NCI-H526 treated with DMSO at 0.1 percent for 48 hours (cell line): ENCODE measurements around the gene CNTLN.
"Not testable (repeated sequence)": the region's sequence is repeated elsewhere in the genome, so short reads cannot be mapped to it uniquely, and the experiment has no call there.

Experiments
- DNase-seq: peaks from one replicate; lab custom pipeline; 2025; lab: John Stamatoyannopoulos, UW

CNTLN gene

DNA sequence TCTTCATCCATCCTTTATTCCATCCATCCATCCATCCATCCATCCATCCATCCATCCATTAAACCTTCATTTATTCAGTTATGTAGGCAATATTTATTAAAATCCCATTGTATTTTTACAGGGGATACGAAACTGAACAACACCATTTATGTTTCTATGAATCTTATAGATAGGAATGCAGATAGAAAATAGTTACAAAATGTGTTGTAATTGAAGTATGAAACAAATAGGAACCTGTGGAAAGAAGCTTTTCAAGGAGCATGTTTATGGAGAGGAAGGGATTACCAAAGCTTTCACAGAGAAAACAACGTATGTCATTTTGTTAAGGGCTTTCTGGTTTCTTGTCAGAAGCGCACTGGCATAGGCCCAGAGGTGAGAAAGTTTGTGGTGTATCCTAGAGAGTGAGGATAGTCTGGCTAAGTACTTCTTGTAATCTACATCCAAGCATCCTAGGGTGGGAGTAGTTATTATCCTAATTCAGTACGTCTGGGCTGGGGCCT, 184.0 kb downstream of the CNTLN start:
- no peak for DNase-seq

DNA sequence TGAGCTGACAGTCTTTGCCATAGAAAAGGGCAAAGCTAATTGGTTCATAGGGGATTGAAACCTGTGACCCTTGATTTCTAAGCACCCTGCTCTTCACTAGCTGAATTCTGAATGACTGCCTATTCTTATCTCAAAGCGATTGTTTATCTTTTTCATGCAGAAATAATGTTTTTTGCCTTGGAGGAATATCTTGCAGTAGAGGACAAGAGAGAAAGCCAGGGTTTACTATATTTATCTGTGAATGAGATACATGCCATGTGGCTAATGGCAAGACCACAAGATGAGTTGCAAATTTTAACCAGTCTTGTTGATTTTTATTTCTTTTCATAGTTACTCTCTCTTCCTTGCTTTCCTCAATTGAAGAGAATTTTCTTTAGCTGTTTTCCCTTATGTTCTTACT, 185.0 kb downstream of the CNTLN start:
- DNase-seq: no peak

DNA sequence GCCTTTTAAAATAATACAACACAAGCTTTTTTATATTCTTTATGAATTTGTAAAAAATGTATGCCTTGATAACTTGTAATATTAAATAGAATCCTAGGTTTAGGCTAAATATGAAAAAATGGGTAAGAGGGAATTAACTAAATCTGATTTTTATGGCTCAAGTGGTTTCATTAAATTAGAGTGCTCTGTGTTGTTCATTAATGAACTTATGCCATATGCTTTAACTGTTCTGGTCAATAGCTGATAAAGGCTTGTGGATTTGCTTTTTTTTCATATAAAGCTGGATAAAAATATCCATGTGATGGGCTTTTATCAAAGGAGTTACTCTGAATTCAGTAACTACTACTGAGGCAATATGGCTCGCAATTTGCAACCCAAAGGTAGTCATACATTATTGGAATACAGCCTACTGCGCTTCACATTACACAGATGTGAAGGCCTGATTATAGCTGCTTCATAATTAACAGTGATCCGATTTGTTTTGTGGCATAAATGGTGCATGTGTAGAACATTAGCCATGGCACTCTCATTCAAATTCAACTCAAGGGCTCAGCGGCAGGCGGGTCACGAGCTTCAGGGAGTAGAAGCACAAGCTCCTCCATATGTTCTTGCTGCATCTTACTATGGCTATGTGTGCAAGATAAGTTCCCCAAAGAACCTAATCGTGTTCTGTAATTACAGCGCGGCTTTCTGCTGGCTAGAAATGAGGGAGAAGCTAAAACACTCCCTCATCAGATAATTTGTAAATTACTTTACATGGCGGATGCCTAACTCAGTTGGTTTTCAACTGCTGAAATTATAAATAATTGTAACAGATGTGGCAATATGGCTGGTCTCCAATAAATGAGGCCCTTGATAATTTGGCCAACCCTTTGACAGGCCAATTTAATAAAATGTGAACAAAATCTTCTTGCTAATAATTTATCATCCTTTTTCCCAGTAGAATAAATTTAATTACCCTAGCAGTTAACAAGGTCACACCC, 188.3 kb downstream of the CNTLN start:
- no peak for DNase-seq

DNA sequence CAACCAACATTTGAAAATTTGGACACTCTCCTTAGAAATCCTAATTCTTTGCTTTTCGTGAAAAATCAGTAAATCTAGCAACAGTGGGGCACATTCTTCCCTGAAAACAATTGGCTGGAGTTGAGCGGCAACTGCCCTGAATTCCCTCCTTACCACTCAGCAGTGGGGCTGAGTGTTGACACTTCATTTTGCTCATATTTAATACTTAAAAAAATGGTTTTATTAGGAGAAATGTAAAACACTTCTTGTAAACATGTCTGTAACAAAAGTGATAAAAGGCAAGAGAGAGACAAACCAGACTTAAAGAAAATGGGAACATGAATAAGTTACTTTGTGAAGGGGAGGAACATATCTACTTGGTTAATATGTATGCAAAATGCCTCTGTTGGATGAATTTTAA, 193.5 kb downstream of the CNTLN start:
- no peak for DNase-seq

DNA sequence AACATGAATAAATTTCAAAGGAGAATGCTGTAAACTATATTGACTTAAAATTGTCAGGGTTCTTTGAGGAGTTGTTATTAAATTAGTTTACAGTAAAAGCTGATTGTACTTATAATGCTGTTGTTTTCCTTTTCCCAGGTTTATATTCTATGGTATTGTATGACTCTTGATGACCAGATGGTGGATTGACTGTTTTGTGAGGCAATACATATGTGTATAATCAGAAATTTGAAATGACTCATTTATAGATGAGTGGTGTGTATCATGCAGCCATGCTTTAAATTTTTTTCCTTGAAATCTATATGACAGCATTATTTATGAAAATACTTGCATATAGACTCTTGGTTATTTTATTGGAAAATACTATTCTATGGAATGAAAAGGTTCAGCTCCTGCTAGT, 195.3 kb downstream of the CNTLN start:
- DNase-seq: no peak

DNA sequence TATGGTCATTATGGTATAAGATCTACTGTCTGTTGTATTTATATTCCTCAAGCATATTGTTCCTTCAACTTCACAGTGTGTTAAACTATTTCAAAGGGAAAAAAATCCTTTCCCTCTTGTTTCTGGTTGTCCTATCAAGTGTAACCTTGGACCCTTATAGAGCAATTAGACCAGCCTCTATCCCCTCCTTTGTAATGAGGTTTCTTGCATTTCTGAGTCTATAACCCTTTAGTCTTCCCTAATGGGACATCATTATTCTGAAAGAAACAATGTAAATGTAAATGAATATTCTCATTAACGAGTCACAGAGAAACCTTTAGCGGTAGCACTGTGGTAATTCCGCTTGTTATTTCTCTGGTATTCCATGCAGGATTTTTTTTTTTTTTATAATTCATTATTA, 197.3 kb downstream of the CNTLN start:
- DNase-seq: no peak

DNA sequence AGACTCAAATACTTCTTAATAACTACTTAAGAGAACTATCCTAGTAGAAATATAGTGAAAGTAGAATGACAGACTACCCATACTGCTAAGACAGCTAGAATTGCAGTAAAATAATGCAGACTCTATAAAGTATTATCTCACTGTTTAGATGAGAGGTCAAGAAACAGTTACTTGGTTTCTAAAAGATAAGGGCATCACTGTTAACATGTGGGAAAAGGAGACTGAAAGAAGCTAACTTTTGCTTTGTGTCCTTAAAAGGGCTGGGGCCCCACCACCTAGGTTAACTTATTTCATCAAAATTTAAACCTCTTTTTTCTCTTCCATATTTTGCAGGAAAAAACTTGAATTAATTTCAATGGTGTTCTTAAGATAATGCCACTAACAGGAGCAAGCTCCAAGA, 204.3 kb downstream of the CNTLN start:
- DNase-seq: no peak

DNA sequence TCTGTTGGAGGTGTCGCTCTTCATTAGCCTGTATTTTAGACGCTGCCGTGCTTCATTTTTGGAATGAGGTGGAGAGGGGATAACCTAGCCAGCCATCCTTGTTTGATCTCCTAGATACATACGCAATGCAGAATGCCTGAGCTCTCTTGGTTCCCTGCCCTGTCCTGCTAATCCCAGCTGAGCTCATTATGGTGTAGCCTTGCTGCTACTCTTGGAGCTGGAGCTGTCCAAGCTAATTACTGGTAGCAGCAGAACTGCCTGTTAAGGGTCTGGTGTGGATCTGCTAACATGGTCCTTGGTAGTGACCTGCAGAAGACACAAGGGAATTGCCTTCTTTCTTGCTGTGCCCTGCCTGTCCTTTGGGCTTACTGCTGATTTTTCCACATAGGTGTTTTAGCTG, 207.9 kb downstream of the CNTLN start:
- DNase-seq: no peak

DNA sequence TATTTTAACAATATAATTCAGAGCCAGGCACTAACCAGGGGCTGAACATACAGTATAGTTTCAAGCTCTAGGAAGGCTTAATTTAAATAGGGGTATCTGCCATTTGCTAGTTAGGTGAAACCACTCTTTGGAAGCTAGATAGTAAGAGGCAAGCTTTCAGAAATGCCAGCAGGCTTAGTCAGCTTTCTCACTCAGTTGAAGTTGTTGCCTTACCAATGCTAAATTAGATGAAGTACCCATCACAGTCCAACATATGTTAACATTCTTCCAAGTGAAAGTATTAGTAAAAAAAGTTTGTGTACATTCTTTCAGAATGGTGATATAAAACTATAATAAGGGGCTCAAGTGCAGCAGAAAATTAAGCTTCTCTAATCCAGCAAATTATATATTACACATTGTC, 215.0 kb downstream of the CNTLN start:
- DNase-seq: no peak

DNA sequence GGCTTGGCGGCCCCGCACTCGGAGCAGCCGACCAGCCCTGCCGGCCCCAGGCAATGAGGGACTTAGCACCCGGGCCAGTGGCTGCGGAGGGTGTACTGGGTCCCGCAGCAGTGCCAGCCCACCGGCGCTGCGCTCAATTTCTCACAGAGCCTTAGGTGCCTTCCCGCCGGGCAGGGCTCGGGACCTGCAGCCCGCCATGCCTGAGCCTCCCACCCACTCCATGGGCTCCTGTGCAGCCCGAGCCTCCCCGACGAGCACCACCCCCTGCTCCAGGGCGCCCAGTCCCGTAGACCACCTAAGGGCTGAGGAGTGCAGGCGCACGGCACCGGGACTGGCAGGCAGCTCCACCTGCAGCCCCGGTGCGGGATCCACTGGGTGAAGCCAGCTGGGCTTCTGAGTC, 219.2 kb downstream of the CNTLN start:
- DNase-seq: not testable (repeated sequence)

DNA sequence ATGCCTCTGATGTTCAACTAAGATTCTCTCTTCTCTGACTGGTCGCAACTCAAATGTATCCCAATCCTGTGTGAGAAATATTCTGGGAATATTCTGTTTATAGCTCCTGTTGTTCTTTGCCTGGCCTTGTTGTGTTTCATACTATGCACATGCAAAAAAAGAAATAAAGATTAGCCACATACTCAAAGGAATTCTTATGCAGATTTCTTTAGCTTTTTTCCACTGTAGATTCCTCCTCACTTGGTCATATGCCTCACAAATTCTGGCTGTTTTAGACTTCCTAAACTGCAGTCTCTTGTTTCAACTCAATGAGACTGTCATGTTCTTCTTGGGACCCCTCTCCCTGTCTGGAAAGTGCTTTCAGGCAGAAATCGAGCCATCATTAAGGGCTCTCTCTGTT, 226.5 kb downstream of the CNTLN start:
- no peak for DNase-seq

DNA sequence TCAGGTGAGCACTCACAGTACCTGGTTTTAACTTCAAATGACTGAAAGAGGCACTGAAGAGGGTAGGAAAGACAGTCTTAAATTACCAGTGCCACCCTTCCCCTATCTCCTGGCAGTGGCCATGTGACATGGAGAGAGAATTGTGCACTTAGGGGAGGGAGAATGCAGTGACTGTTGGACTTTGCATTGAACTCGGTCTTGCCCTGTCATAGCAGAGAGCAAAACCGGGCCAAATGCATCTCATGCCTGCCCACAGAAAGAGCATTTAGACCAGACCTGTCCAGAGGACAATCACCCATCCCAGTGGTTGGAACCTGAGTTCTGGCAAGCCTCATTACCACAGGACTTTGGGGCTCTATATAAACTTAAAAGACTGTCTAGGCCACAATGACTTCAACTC, 232.2 kb downstream of the CNTLN start:
- no peak for DNase-seq

DNA sequence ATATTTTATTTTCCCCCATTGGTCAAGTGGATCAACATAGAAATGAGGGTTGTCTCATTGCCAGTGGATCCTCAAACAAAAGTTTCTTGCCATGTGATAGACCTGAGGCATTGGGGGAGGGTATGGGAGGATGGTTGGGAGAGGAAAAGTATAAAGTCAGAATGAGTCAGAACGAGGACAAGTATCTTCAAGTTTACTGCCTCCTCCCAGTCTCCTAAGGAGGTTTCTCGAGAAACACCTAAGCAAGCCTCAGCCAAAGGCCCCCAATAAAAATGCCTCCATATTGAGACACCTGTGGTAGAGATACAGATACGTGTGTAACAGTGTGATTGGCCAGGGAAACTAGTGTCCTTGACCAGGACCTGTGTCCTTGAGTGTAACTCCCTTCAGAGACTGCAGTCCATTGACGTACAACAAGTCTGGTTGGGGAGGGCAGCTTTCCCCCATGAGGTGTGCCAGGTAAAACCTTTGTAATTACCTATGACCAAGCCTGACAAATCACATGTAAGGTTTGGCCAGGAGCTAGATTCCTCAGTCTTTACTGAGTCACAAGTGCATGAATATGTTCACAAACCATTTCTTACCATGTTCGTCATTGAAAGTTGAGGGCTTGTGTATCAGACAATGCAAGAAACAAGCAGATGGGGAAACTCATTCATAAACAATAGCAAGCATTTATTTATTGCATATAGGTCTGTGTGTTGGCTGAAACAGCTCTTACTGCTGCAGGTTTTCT, 245.5 kb downstream of the CNTLN start:
- DNase-seq: no peak

DNA sequence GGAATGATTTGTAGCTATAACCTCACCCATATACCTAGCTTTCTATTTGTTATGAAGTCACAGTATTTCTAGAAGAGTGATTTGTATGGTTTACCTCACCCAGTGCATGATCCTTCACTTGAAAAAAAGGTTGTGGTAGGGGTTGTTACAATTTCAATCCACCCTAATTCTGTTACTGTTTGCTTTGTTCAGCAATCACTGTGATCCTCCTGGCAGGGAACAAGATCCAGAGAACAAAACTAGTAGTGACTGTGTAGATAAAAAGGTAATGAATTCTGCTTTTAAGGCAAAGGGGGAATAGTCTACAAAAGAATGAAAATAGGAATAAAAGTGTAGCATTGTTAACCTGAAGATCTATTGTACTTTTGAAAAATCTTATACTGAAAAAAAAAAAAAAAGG, 252.7 kb downstream of the CNTLN start:
- no peak for DNase-seq

DNA sequence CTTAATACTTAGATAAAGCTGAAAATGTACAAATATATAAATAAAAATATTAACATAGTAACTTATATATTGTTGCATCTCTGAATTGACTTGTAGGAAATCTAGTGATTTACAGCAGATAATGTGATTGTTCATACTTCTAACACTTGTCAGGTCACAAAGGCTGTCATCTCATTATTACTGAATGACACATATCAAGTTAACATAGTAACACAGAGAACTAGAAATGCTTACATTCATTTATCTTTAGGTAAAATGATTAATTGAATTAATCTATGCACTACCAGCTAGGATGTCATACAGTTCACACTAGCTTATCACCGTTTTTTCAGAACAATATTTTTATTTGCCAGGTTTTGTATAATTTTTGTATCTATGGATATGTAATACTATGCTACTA, 254.2 kb downstream of the CNTLN start:
- DNase-seq: no peak

DNA sequence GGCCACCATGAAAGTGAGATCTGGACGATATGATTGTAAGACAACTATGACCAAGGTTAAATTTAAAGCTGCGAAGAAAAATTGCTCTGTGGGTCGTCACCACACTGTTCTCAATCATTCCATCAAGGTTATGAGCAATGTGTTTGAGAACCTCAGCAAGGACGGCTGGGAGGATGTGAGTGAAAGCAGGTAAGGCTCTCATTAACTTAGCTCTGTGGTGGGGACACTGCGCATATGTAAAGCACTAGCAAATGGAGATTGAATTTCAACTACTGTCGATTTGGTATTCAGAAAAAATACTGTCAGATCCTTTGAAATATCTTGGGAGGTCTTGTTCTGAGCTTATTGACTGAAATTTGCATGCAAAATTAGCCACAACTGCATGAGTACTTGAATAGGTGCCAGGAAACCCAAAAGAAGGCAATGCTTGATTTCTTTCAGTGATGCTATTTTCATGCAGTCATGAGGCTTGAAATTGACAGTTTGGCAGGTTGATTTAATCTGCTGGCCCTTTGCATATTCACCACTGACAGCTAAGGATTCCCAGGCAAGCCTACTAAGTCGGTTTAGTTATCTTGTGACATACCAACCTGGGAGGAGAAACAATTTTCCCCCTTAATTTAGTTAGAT, 260.2 kb downstream of the CNTLN start:
- peak; percentile 96 for DNase-seq

DNA sequence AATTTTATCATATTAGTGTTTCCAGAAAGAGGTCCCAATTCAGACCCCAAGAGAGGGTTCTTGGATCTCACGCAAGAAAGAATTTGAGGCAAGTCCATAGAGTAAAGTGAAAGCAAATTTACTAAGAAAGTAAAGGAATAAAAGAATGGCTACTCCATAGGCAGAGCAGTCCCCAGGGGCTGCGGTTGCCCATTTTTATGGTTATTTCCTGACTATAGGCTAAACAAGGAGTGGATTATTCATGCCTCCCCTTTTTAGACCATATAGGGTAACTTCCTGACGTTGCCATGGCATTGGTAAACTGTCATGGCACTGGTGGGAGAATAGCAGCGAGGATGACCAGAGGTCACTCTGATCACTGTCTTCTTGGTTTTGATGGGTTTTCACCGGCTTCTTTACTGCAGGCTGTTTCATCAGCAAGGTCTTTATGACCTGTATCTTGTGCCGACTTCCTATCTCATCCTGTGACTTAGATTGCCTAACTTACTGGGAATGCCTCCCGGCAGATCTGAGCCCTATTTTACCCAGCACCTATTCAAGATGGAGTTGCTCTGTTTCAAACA, 262.4 kb downstream of the CNTLN start:
- not testable (repeated sequence) for DNase-seq

DNA sequence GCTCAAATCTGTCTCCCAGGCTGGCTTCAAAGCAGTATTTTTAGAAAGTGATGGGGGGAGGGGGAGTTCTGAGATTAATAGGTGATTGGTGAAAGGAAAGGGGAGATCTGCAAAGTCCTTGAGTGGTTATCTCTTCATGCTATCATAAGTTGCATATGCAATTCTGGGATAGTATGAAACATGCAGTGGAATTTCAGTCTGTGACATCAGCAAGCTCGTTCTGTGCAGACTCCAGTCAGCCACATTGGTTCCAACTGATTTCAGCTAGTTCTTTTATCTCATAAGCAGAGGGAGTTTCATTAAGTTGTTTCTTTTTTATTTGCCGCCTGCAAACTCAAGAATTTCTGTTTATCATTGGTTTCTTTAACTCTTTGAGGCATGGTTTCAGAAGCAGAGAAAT, 263.5 kb downstream of the CNTLN start:
- no peak for DNase-seq

DNA sequence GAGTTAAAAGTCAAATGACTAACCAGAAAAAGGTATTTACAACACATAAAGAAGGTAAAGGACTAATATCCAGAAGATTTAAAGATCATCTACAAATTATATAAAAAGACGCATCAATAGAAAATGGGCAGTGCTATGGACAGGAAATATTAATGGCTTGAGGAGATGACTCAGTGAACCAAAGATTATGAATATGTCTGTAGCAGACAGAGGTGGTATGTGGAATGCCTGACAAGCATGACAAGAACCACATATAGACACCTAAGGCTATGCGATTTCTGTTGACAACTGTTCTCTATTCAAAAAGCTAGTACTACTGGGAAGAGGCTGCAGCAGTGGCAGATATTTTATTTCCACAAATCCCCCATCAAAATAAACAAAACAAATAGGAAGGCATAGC, 267.0 kb downstream of the CNTLN start:
- no peak for DNase-seq

DNA sequence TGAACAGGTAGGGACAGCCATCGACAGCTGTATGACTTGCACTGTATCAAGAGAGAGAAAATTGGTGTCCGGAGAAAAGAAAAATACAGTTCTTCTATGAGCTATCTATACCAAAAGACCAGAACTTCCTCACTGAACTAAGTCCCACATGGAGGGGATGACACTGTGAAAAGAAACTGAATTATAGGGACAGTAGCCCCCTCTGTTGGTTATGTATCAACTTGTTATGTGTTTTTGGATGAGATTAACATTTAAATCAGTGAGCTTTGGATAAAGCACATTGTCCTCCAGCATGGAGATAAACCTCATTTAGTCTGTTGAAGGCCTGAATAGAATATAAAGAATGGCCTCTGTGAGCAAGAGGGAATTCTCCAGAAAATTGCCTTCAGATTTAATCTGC, 267.5 kb downstream of the CNTLN start:
- no peak for DNase-seq

DNA sequence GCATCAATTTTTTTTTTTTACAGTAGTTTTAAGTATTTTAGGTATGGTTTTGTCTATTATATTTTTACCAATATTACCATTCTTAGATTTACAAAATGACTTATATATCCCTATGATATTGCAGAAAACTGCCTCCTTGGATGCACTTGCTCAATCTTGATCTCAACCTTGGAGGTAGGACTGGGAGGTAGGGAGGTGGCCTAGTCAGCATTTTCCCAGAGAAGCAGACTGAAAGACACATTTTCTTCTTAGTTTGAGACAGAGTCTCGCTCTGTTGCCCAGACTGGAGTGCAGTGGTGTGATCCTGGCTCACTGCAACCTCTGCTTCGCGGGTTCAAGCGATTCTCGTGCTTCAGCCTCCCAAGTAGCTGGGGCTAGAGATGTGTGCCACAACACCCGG, 268.7 kb downstream of the CNTLN start:
- DNase-seq: no peak

DNA sequence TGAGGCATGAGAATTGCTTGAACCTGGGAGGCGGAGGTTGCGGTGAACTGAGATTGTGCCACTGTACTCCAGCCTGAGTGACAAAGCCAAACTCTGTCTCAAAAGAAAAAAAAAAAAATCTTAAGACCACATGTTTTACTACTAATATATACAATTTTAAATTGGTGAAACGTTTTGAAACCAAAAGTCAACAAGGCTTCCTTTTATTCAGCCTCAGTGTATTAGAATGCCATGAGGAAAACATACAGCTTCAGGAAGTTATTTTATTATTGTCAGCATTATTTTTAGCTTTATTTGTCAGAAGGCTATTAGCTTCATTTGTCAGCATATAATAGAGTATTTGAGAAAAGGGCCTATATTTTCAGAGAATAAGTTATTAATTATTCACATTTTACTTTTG, 280.1 kb downstream of the CNTLN start:
- DNase-seq: no peak
